Activated CD8-positive, alpha-beta memory T cell treated with anti-CD3 and anti-CD28 coated beads, Interleukin-2, amount 10 ng/mL, durations not matched to agents 7 days and 5 days (primary cell): ENCODE measurements around the gene PPIL1. TPM values are rescaled to one million over a fixed set of nuclear protein-coding genes. Genes with fewer than 3 reads are reported as not detected.
"Not testable (repeated sequence)": the region's sequence is repeated elsewhere in the genome, so short reads cannot be mapped to it uniquely, and the experiment has no call there.

ENCODE experiments used
- ATAC-seq: fragments of 150-1000 bp; cut with Tn5 transposase; one replicate; pipeline ENCODE4 v1.10.0; 2021; ENCODE audit warnings: moderate library complexity
- CTCF ChIA-PET: fragments of 350-600 bp; sonication (Branson Sonifier 250); formaldehyde crosslinking; loops from one replicate; lab custom pipeline; 2021; ENCODE audit warnings: antibody characterized with exemption; lab: Charles Lee
- DNase-seq: peaks from one replicate; pipeline ENCODE4 v3.0.0-alpha.2; 2020
- H3K27ac Mint-ChIP-seq: one replicate; pipeline ENCODE4 v1.8.0; 2021; ENCODE audit warnings: mild to moderate bottlenecking, mixed read lengths
- H3K27me3 Mint-ChIP-seq: one replicate; pipeline ENCODE4 v1.8.0; 2021; ENCODE audit warnings: mixed read lengths
- H3K36me3 Mint-ChIP-seq: one replicate; pipeline ENCODE4 v1.8.0; 2021; ENCODE audit warnings: mild to moderate bottlenecking, mixed read lengths
- H3K4me1 Mint-ChIP-seq: one replicate; pipeline ENCODE4 v1.8.0; 2021; ENCODE audit warnings: mixed read lengths
- H3K4me3 Mint-ChIP-seq: one replicate; pipeline ENCODE4 v1.8.0; 2021; ENCODE audit warnings: mild to moderate bottlenecking, moderate library complexity, mixed read lengths
- H3K9me3 Mint-ChIP-seq: one replicate; pipeline ENCODE4 v1.8.0; 2022; ENCODE audit warnings: low read depth, mixed read lengths
- total RNA-seq, 2 experiments: library from RNA; stranded (reverse); gene quantifications; one replicate each; pipeline ENCODE4 v1.2.3, GENCODE V29; 2021

Gene PPIL1
- total RNA-seq, 2 experiments from 2014 or later: 30.8 to 39.9 TPM

GRCh38 chr6:36907781-36908180, 33.2 kb upstream of the PPIL1 start:
- CTCF ChIA-PET: interaction anchor here (1.5 to 1.6 kb wide), 2 partner anchors 78 to 110 kb away, joined by 4 to 5 read pairs; partner anchors contain the start of gene MTCH1
- H3K4me3 Mint-ChIP-seq: no peak overlapping the region
- H3K4me1 Mint-ChIP-seq: peaks cover 46% of the 10 kb centered on the region
- no peak for DNase-seq
- no peaks in the 10 kb centered on the region for H3K9me3 Mint-ChIP-seq
- H3K27ac Mint-ChIP-seq: no peak overlapping the region
- peaks cover 49% of the 10 kb centered on the region for H3K36me3 Mint-ChIP-seq
- H3K27me3 Mint-ChIP-seq: no peaks in the 10 kb centered on the region
- ATAC-seq: no peak

- Mint-ChIP-seq H3K4me1 (peaks cover 35% of the 10 kb centered on the region), H3K27ac (no peak overlapping the region), H3K9me3 (no peaks in the 10 kb centered on the region), H3K27me3 (no peaks in the 10 kb centered on the region), H3K36me3 (peaks cover 53% of the 10 kb centered on the region), H3K4me3 (no peak overlapping the region)
- CTCF ChIA-PET: interaction anchor here (0.9 to 2.2 kb wide), 3 partner anchors 21 to 79 kb away, joined by 3 to 8 read pairs (median 4); partner anchors contain the start of genes C6orf89 and MTCH1
- DNase-seq: no peak
- ATAC-seq: no peak
Observed at GRCh38 chr6:36906539-36907325, 32.1 kb upstream of the PPIL1 start.

GRCh38 chr6:36904851-36905393, 30.3 kb upstream of the PPIL1 start:
- peaks cover 26% of the 10 kb centered on the region for H3K4me1 Mint-ChIP-seq
- H3K27ac Mint-ChIP-seq: no peak overlapping the region
- no peaks in the 10 kb centered on the region for H3K27me3 Mint-ChIP-seq
- H3K9me3 Mint-ChIP-seq: no peaks in the 10 kb centered on the region
- DNase-seq (no peak), ATAC-seq (no peak)
- H3K36me3 Mint-ChIP-seq: peaks cover 52% of the 10 kb centered on the region
- H3K4me3 Mint-ChIP-seq: no peak overlapping the region
- CTCF ChIA-PET: interaction anchor here (1.1 to 2.2 kb wide), 2 partner anchors 16 to 19 kb away, joined by 3 to 8 read pairs; partner anchors contain the start of gene C6orf89

GRCh38 chr6:36904114-36904513, 29.5 kb upstream of the PPIL1 start:
- CTCF ChIA-PET: interaction anchor here (1.0 to 1.4 kb wide), 3 partner anchors 8 to 247 kb away, joined by 3 to 4 read pairs (median 3); partner anchors contain the start of gene C6orf89
- ATAC-seq: no peak
- peaks cover 53% of the 10 kb centered on the region for H3K36me3 Mint-ChIP-seq

GRCh38 chr6:36897609-36898008, 23.0 kb upstream of the PPIL1 start:
- CTCF ChIA-PET: interaction anchor here (0.7 to 3.5 kb wide), 4 partner anchors 12 to 121 kb away, joined by 3 to 18 read pairs (median 12); partner anchors contain the start of gene C6orf89
- Mint-ChIP-seq H3K4me3 (no peak overlapping the region), H3K27me3 (no peaks in the 10 kb centered on the region), H3K27ac (no peak overlapping the region), H3K36me3 (peaks cover 44% of the 10 kb centered on the region), H3K9me3 (no peaks in the 10 kb centered on the region), H3K4me1 (peaks cover 10% of the 10 kb centered on the region)
- DNase-seq (no peak), ATAC-seq (no peak)

More at GRCh38 chr6:36904114-36904513, 29.5 kb upstream of the PPIL1 start:
- H3K27ac Mint-ChIP-seq: no peak overlapping the region
- H3K4me3 Mint-ChIP-seq: no peak overlapping the region
- peaks cover 28% of the 10 kb centered on the region for H3K4me1 Mint-ChIP-seq
- H3K27me3 Mint-ChIP-seq: no peaks in the 10 kb centered on the region
- DNase-seq: no peak
- H3K9me3 Mint-ChIP-seq: no peaks in the 10 kb centered on the region

GRCh38 chr6:36893976-36894932, 19.7 kb upstream of the PPIL1 start:
- H3K4me3 Mint-ChIP-seq: no peak overlapping the region
- no peaks in the 10 kb centered on the region for H3K9me3 Mint-ChIP-seq
- H3K27ac Mint-ChIP-seq: no peak overlapping the region
- peaks cover 13% of the 10 kb centered on the region for H3K4me1 Mint-ChIP-seq
- CTCF ChIA-PET: interaction anchor here (1.6 to 3.5 kb wide), 2 partner anchors 9 to 124 kb away, joined by 4 to 17 read pairs; partner anchors contain the start of gene C6orf89
- peaks cover 43% of the 10 kb centered on the region for H3K36me3 Mint-ChIP-seq
- no peaks in the 10 kb centered on the region for H3K27me3 Mint-ChIP-seq
- ATAC-seq: no peak
- DNase-seq: no peak

- not testable (repeated sequence) for ATAC-seq, DNase-seq, H3K9me3 Mint-ChIP-seq, H3K27ac Mint-ChIP-seq, H3K27me3 Mint-ChIP-seq, H3K4me3 Mint-ChIP-seq
- Mint-ChIP-seq H3K36me3 (peaks cover 42% of the 10 kb centered on the region), H3K4me1 (peaks cover 33% of the 10 kb centered on the region)
- CTCF ChIA-PET: interaction anchor here (1.3 to 2.7 kb wide), 3 partner anchors 64 to 132 kb away, joined by 3 to 22 read pairs (median 4); no protein-coding TSS in a partner anchor
Observed at GRCh38 chr6:36891153-36891552, 16.6 kb upstream of the PPIL1 start.

GRCh38 chr6:36890112-36890663, 15.6 kb upstream of the PPIL1 start:
- CTCF ChIA-PET: interaction anchor here (0.7 to 2.7 kb wide), 4 partner anchors 24 to 279 kb away, joined by 3 to 22 read pairs (median 3); no protein-coding TSS in a partner anchor
- H3K27me3 Mint-ChIP-seq: no peaks in the 10 kb centered on the region

GRCh38 chr6:36888654-36889481, 14.3 kb upstream of the PPIL1 start:
- ATAC-seq: no peak
- H3K36me3 Mint-ChIP-seq: peaks cover 23% of the 10 kb centered on the region
- H3K4me3 Mint-ChIP-seq: no peak overlapping the region
- no peaks in the 10 kb centered on the region for H3K9me3 Mint-ChIP-seq
- no peaks in the 10 kb centered on the region for H3K27me3 Mint-ChIP-seq
- CTCF ChIA-PET: interaction anchor here (0.7 to 6.3 kb wide), 7 partner anchors 14 to 133 kb away, joined by 3 to 103 read pairs (median 3); partner anchors contain the start of gene PPIL1
- DNase-seq: no peak
- no peak overlapping the region for H3K27ac Mint-ChIP-seq
- peaks cover 42% of the 10 kb centered on the region for H3K4me1 Mint-ChIP-seq

More at GRCh38 chr6:36890112-36890663, 15.6 kb upstream of the PPIL1 start:
- DNase-seq (no peak), ATAC-seq (no peak)
- no peak overlapping the region for H3K27ac Mint-ChIP-seq
- H3K36me3 Mint-ChIP-seq: peaks cover 35% of the 10 kb centered on the region
- H3K4me3 Mint-ChIP-seq: no peak overlapping the region
- no peaks in the 10 kb centered on the region for H3K9me3 Mint-ChIP-seq
- H3K4me1 Mint-ChIP-seq: peaks cover 38% of the 10 kb centered on the region

GRCh38 chr6:36888115-36888643, 13.6 kb upstream of the PPIL1 start:
- Mint-ChIP-seq H3K9me3 (no peaks in the 10 kb centered on the region), H3K4me3 (no peak overlapping the region)
- ATAC-seq: no peak

GRCh38 chr6:36886950-36887618, 12.5 kb upstream of the PPIL1 start:
- peak overlapping the region; percentile 91 for H3K27ac Mint-ChIP-seq

More at GRCh38 chr6:36888115-36888643, 13.6 kb upstream of the PPIL1 start:
- Mint-ChIP-seq H3K27ac (no peak overlapping the region), H3K27me3 (no peaks in the 10 kb centered on the region), H3K4me1 (peaks cover 42% of the 10 kb centered on the region), H3K36me3 (peaks cover 23% of the 10 kb centered on the region)
- CTCF ChIA-PET: interaction anchor here (0.7 to 6.3 kb wide), 5 partner anchors 14 to 130 kb away, joined by 3 to 103 read pairs (median 3); partner anchors contain the start of gene PPIL1
- DNase-seq: no peak

More at GRCh38 chr6:36886950-36887618, 12.5 kb upstream of the PPIL1 start:
- H3K27me3 Mint-ChIP-seq: no peaks in the 10 kb centered on the region
- peak overlapping the region; percentile 92 for H3K4me3 Mint-ChIP-seq
- H3K9me3 Mint-ChIP-seq: no peaks in the 10 kb centered on the region
- CTCF ChIA-PET: interaction anchor here (2.4 to 16.9 kb wide), 3 partner anchors 13 to 133 kb away, joined by 8 to 269 read pairs (median 103); partner anchors contain the start of gene PPIL1
- H3K36me3 Mint-ChIP-seq: peaks cover 18% of the 10 kb centered on the region
- H3K4me1 Mint-ChIP-seq: peaks cover 42% of the 10 kb centered on the region
- ATAC-seq (no peak), DNase-seq (no peak)
